DMS153 (cell line): ENCODE measurements around the gene NHLRC4.

ENCODE experiments used
- DNase-seq: peaks from one replicate; lab custom pipeline; 2025; lab: John Stamatoyannopoulos, UW

The NHLRC4 gene

GRCh38 chr16:566475-567372, at the start of gene NHLRC4:
TSS of gene NHLRC4 (plus strand) at chr16:567005. CDS start at chr16:568048, 1,043 bp downstream.
- DNase-seq, result peak; percentile 41

GRCh38 chr16:518858-519257, 47.9 kb upstream of the NHLRC4 start:
- DNase-seq, result no peak

GRCh38 chr16:519425-519824, 47.4 kb upstream of the NHLRC4 start:
- DNase-seq, result no peak

DNA sequence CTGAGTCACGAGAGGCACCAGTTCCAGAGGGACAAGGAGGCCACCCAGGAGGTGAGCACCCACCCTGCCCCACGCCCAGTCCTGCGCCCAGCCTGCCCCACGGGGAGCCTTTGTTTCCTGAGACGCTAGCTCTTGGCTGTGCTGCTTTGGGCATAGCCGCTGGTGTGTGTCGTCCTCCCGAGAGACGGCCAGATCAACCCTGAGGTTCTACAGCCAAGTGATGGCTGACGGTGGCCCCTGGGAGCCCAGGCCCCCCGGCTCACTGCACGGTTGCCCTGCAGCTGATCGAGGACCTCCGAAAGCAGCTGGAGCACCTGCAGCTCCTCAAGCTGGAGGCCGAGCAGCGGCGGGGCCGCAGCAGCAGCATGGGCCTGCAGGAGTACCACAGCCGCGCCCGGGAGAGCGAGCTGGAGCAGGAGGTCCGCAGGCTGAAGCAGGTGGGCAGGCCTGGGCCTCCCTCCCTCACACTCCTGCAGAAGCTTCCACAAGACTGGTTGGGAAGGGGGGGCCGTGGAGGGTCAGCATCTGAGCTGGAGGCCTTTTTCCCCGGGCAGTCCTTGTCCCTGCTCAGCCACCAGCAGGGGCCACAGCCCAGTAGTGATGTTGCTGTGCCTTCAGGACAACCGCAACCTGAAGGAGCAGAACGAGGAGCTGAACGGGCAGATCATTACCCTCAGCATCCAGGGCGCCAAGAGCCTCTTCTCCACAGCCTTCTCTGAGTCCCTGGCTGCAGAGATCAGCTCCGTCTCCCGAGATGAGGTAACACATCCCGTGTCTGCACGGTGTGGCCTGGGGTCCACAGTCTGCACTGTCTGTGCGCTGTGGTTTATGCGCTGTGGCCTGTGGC, 46.7 kb upstream of the NHLRC4 start:
- DNase-seq, result no peak

DNA sequence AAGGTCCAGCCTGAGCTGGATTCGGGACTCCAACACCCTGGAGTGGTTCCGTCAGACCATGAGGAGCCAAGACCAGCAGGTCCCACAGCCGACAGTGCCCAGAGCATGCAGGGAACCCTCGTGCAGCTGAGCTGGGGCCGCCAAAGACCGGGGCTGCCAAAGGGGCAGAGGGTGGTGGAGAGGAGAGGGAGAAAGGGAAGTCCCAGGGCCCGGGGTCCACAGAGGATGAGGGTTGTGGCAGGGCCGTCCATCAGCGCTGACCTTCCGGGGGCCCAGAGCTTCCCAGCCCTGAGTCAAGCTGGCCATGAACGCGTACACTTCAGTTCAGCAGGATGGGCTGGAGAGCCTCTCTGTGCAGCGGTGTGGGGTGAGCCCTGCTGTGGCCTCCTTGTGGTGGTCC, 46.0 kb upstream of the NHLRC4 start:
- no peak for DNase-seq

DNA sequence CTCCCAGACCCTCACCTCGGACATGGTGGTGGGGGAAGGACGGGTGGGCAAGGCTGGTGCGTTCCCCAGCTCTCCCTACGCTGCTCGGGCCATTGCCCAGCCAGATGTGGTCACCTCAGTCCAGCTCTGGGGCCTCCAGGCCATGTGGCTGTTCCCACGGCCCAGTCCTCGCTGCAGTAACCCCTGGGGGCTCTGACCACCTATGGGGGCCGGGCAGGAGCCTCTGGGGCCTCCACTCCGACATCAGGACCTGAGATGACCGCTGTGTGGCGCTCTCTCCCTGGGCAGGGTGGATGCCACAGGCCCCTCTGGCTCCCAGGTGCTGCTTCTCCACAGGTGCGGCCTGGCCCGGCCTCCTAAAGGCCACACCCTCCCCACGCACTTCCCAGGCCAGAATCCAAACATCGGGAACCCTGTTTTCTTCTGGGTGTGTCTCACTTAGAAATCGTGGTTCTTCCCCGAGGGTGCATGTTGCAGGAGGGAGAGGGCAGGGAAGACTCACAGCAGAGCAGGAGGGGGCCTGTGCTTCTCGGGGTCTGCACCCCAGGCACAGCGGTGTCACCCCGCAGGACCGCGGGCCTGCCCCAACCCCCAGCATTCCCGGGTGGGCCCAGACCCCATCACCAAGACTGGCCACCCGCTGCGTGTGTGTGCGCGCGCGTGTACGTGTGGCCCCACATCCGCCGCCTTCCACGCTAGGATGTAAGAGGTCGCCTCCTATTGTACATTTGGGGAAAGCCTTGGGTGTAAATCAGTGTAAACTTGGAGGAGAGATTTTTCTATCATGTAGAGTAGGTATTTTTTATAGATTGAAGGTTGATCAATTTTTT, 45.2 kb upstream of the NHLRC4 start:
- DNase-seq, result no peak

DNA sequence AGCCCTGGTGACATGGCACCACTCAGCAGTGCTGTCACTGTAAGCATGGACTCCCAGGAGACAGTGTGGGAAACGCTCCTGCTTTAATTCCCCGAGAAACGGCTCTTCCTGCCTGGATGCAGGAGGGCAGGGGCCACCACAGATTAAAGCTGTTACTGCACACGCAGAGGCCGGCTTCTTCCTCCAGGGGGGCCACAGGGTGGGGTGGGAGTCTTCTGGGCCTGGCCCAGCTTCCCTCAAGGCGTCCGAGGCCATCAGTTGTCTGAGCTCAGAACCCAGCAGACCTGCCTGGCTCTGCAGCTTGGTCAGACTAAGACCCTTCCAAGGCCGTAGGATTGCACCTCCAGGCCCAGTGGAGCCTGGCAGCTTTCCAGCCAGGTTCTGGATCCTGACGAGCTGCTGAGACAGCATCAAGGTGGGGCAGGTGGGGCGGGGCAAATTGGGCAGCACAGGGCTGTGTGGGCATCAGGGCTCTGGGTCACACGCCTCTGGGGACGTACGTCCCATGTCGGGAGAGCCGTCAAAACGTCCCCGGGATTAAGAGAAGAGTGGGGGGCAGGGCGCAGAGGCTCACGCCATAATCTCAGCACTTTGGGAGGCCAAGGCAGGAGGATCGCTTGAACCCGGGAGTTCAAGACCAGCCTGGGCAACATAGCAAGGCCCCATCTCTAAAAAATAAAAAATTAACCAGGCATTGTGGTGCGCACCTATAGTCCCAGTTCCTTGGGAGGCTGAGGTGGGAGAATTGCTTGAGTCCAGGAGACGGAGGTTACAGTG, 44.3 kb upstream of the NHLRC4 start:
- no peak for DNase-seq

GRCh38 chr16:523097-523741, 43.6 kb upstream of the NHLRC4 start:
- no peak for DNase-seq

- DNase-seq, result no peak
Measured at GRCh38 chr16:524274-525040, 42.3 kb upstream of the NHLRC4 start.

DNA sequence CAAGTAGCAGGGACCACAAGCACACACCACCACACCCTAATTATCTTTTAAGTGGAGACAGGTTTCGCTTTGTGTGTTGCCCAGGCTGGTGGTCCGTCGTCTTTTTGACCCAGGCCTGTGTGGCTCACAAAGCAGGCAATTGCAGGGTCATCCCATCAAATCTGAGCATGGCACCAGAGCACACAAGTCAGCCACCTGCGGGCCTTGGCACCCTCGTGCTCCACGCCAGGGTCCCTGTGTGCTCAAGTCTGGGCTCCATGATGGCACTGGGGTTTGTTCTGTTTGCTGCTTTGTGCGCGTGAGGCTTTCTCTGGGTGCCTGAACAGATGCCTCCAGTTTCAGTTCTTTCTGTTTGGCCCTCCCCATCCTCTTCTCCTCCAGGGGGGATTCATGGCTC, 41.7 kb upstream of the NHLRC4 start:
- no peak for DNase-seq

GRCh38 chr16:525520-526180, 41.2 kb upstream of the NHLRC4 start:
- DNase-seq, result no peak

DNA sequence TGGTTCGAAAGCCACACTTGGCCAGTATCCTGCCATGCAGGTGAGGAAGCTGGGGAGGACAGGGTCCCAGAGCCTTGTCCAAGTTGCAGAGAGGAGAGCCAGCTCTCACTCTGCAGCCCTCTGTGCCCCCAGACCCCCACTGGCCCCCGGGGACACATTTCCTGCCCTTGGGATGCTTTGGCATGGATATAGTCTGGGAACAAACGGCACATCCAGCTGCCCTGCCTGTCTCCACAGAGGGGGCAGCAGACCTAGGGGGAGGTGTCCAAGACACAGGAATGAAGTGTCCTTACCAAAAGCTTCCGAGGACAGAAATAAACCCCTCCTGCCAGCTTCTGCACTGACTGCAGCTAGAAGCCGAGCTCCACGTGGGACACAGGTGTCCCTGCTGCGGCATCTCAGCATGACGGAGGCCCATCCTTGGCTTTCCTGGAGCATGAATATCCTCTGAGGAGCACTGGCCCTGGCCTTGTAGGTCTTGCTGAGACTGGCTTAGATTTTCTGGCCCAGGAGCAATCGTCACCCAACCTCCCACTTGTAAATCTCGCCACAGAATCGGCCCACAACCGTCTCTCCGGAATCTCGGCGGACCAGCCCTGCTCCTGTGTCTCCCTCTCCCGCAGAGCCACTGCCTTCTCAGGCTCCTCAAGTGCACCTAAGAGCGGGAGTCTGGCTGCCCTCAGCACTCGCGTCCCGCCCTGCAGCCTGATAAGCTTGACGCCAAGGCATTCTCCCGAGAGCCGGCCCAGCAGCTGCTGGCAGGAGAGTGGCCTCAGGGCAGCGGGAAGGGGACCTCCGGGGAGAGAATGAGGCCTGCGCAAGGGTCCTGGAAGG, 40.4 kb upstream of the NHLRC4 start:
- no peak for DNase-seq

GRCh38 chr16:527015-527903, 39.5 kb upstream of the NHLRC4 start, which contains the start of gene CAPN15:
TSS of gene CAPN15 (plus strand) at chr16:527712. CDS start at chr16:546839, 19,127 bp downstream.
- DNase-seq, result peak; percentile 84

GRCh38 chr16:528111-529011, 38.4 kb upstream of the NHLRC4 start:
- DNase-seq, result no peak

GRCh38 chr16:529012-529575, 37.7 kb upstream of the NHLRC4 start:
- no peak for DNase-seq
